Smooth muscle cell (in vitro differentiated cells): ENCODE results near the gene RSU1. TPM values are rescaled to one million over a fixed set of nuclear protein-coding genes. Genes with fewer than 3 reads are reported as not detected.
"Not testable (repeated sequence)": the region's sequence is repeated elsewhere in the genome, so short reads cannot be mapped to it uniquely, and the experiment has no call there.

Experiments
- DNase-seq: peaks from one replicate; lab custom pipeline; 2025; ENCODE audit not compliant: unreplicated experiment; lab: John Stamatoyannopoulos, UW
- H2AFZ ChIP-seq: fragments of 200-600 bp; sonication (generic); 2 replicates; pipeline ENCODE4 v1.6.0; 2016; ENCODE audit warnings: antibody characterized with exemption, low read depth, mild to moderate bottlenecking
- H3F3A ChIP-seq: fragments of 200-600 bp; sonication (generic); 2 replicates; pipeline ENCODE4 v1.6.0; 2017; ENCODE audit warnings: antibody characterized with exemption, low read depth
- H3K27ac ChIP-seq: fragments of 200-600 bp; sonication (generic); 2 replicates; pipeline ENCODE4 v1.5.1; 2016; ENCODE audit warnings: low read depth, mild to moderate bottlenecking
- H3K27me3 ChIP-seq: fragments of 200-600 bp; sonication (generic); 2 replicates; pipeline ENCODE4 v1.6.1; 2016; ENCODE audit warnings: low read depth, mild to moderate bottlenecking
- H3K36me3 ChIP-seq: fragments of 200-600 bp; sonication (generic); 2 replicates; pipeline ENCODE4 v1.5.1; 2016; ENCODE audit warnings: low read depth
- H3K4me1 ChIP-seq: fragments of 200-600 bp; sonication (generic); 2 replicates; pipeline ENCODE4 v1.5.1; 2016; ENCODE audit warnings: low read depth
- H3K4me2 ChIP-seq: fragments of 200-600 bp; sonication (generic); 2 replicates; pipeline ENCODE4 v1.6.0; 2016; ENCODE audit warnings: mild to moderate bottlenecking
- H3K4me3 ChIP-seq: fragments of 200-600 bp; sonication (generic); 2 replicates; pipeline ENCODE4 v1.5.1; 2016; ENCODE audit warnings: mild to moderate bottlenecking
- H3K79me2 ChIP-seq: fragments of 200-600 bp; sonication (generic); 2 replicates; pipeline ENCODE4 v1.6.0; 2016; ENCODE audit warnings: low read depth, mild to moderate bottlenecking
- H3K9ac ChIP-seq: fragments of 200-600 bp; sonication (generic); 2 replicates; pipeline ENCODE4 v1.6.0; 2016; ENCODE audit warnings: low read depth
- H3K9me3 ChIP-seq: fragments of 200-600 bp; sonication (generic); replicated peaks from 2 replicates; pipeline ENCODE4 v1.5.1; 2016; ENCODE audit warnings: low read depth
- H4K20me1 ChIP-seq: fragments of 200-600 bp; sonication (generic); 2 replicates; pipeline ENCODE4 v1.6.0; 2016; ENCODE audit warnings: low read depth
- WGBS: methylation state at CpG from one replicate; pipeline ENCODE4 v1.1.7; 2016; ENCODE audit warnings: low lambda C conversion rate; 5-methylcytosine and 5-hydroxymethylcytosine counted together
- polyA plus RNA-seq: library from polyadenylated mRNA; unstranded; fragments of >200 nt; fragmentation: Nextera tagmentation; extraction: Ambion mirVana; gene quantifications from 2 replicates; pipeline ENCODE4 v1.2.1, GENCODE V29; 2016
- total RNA-seq: library from RNA; depleted of rRNA; stranded (reverse); fragments of >200 nt; gene quantifications from 2 replicates; pipeline ENCODE4 v1.2.3, GENCODE V29; 2014
- TF ChIP-seq, protein P1 (sequence below): fragments of 200-600 bp; sonication (generic); IDR thresholded peaks from 2 replicates; pipeline ENCODE4 v1.5.1; 2017; ENCODE audit warnings: borderline replicate concordance, mild to moderate bottlenecking, antibody characterized with exemption; ENCODE audit not compliant: insufficient read depth, poor library complexity, severe bottlenecking

The RSU1 gene
- total and polyA plus RNA-seq, 2 experiments from 2014 or later: 110 to 128 TPM

GRCh38 chr10:16754765-16755164 lies 62.5 kb downstream of the RSU1 start:
- Histone ChIP-seq H3K79me2 (no peaks in the 10 kb centered on the region), H3K9ac (no peak overlapping the region)

DNA sequence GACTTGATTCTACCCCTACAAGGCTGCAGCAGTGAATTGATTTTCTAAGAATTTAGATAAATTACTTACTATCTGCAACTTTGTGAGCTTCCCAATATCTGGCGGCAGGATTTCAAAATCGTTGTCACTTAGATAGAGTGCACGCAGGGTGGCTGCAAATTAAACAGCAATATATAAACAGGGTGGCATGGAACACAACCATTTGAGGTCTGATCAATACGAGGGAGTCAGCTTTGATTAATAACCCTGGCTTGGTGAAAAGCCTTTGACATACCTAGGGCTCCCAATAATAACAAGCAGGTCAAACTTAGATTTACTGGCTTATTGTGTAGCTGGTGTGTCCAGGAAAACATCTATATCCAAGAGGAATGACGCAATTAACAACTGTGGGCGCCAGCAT lies 64.4 kb downstream of the RSU1 start:
- peaks cover 19% of the 10 kb centered on the region for H4K20me1 ChIP-seq
- H3K4me3 ChIP-seq, H3K4me2 ChIP-seq, H3K27me3 ChIP-seq, H3K79me2 ChIP-seq, H3K27ac ChIP-seq, H2AFZ ChIP-seq, H3K4me1 ChIP-seq, H3K9me3 ChIP-seq, H3K36me3 ChIP-seq, DNase-seq, H3K9ac ChIP-seq, H3F3A ChIP-seq: not testable (repeated sequence)
- WGBS: 98% methylated on average over 6 of the region's 6 CpGs

More at GRCh38 chr10:16754765-16755164, 62.5 kb downstream of the RSU1 start:
- H3K27me3 ChIP-seq: no peaks in the 10 kb centered on the region
- no peak overlapping the region for H3K4me2 ChIP-seq
- peaks cover 35% of the 10 kb centered on the region for H4K20me1 ChIP-seq
- no peak overlapping the region for H3K27ac ChIP-seq
- no peaks in the 10 kb centered on the region for H3K9me3 ChIP-seq
- H3K4me1 ChIP-seq: no peaks in the 10 kb centered on the region
- peaks cover 5% of the 10 kb centered on the region for H3K36me3 ChIP-seq
- H2AFZ ChIP-seq: no peak overlapping the region
- no peaks in the 10 kb centered on the region for H3F3A ChIP-seq
- DNase-seq: no peak
- 95% methylated on average over 6 of the region's 6 CpGs for WGBS
- TF ChIP-seq, protein P1, sequence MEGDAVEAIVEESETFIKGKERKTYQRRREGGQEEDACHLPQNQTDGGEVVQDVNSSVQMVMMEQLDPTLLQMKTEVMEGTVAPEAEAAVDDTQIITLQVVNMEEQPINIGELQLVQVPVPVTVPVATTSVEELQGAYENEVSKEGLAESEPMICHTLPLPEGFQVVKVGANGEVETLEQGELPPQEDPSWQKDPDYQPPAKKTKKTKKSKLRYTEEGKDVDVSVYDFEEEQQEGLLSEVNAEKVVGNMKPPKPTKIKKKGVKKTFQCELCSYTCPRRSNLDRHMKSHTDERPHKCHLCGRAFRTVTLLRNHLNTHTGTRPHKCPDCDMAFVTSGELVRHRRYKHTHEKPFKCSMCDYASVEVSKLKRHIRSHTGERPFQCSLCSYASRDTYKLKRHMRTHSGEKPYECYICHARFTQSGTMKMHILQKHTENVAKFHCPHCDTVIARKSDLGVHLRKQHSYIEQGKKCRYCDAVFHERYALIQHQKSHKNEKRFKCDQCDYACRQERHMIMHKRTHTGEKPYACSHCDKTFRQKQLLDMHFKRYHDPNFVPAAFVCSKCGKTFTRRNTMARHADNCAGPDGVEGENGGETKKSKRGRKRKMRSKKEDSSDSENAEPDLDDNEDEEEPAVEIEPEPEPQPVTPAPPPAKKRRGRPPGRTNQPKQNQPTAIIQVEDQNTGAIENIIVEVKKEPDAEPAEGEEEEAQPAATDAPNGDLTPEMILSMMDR: no peak
- H3K4me3 ChIP-seq: no peak overlapping the region

DNA sequence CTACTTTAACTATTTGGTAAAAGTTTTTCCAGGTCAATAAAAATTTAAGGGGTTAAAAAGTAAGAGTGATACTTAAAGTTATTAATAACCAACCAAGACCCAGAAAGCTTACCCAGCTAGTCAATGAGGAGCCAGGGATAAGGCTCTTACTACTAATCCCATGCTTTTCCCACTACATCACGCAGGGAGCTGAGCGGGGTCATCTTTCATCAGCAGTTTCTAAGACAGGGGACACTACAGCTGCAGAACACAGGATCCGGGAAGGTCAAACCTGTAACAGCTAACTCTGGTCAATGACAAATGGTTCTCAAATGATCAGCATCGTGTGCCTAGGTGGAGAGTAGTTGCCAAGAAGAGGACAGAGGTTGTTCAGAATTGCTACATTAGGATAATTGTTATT lies 65.1 kb downstream of the RSU1 start:
- no peaks in the 10 kb centered on the region for H3K36me3 ChIP-seq
- no peak overlapping the region for H3K4me3 ChIP-seq
- no peaks in the 10 kb centered on the region for H3K79me2 ChIP-seq
- H3K4me2 ChIP-seq: no peak overlapping the region
- no peaks in the 10 kb centered on the region for H3K4me1 ChIP-seq
- H4K20me1 ChIP-seq: peaks cover 16% of the 10 kb centered on the region
- no peak overlapping the region for H2AFZ ChIP-seq
- no peaks in the 10 kb centered on the region for H3K27me3 ChIP-seq
- H3F3A ChIP-seq: no peaks in the 10 kb centered on the region
- DNase-seq: no peak
- H3K9me3 ChIP-seq: no peaks in the 10 kb centered on the region
- no peak overlapping the region for H3K9ac ChIP-seq
- 96% methylated on average over 4 of the region's 4 CpGs for WGBS
- H3K27ac ChIP-seq: no peak overlapping the region
- TF ChIP-seq, protein P1: no peak

- Histone ChIP-seq H3K4me1 (no peaks in the 10 kb centered on the region), H3F3A (no peaks in the 10 kb centered on the region), H3K27me3 (no peaks in the 10 kb centered on the region), H4K20me1 (peaks cover 16% of the 10 kb centered on the region), H3K9me3 (no peaks in the 10 kb centered on the region), H3K4me2 (no peak overlapping the region), H3K79me2 (no peaks in the 10 kb centered on the region), H2AFZ (no peak overlapping the region), H3K27ac (no peak overlapping the region), H3K4me3 (no peak overlapping the region), H3K9ac (no peak overlapping the region), H3K36me3 (no peaks in the 10 kb centered on the region)
- WGBS: 97% methylated on average over 8 of the region's 8 CpGs
- no peak for DNase-seq
- TF ChIP-seq, protein P1: no peak
Observed at GRCh38 chr10:16751244-16751643, 66.0 kb downstream of the RSU1 start.
